ENCODE data around the gene TXNIP.

DNA sequence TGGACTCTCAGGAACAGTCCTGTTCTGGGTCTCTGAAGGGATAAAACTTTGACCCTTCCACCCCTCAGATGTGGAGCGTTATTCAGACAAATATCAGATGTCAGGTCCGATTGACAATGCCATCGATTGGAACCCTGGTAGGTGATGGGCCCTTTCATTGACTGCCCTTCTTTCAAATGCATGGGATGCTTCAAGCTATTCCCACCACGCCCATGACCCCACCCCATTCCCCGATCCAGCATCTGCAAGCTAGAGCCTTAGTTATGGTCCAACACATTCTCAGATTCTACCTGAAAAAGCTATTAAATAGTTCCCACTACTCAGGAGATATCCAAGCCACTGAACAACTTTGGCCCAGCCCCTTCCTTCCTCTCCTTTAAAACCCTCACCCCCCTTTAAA is 19.4 kb downstream of the TXNIP start:
- TF ChIP-seq, protein P1, sequence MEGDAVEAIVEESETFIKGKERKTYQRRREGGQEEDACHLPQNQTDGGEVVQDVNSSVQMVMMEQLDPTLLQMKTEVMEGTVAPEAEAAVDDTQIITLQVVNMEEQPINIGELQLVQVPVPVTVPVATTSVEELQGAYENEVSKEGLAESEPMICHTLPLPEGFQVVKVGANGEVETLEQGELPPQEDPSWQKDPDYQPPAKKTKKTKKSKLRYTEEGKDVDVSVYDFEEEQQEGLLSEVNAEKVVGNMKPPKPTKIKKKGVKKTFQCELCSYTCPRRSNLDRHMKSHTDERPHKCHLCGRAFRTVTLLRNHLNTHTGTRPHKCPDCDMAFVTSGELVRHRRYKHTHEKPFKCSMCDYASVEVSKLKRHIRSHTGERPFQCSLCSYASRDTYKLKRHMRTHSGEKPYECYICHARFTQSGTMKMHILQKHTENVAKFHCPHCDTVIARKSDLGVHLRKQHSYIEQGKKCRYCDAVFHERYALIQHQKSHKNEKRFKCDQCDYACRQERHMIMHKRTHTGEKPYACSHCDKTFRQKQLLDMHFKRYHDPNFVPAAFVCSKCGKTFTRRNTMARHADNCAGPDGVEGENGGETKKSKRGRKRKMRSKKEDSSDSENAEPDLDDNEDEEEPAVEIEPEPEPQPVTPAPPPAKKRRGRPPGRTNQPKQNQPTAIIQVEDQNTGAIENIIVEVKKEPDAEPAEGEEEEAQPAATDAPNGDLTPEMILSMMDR (IDR thresholded peaks at IDR 0.05) = no peak
- TF ChIP-seq ZFX (IDR thresholded peaks at IDR 0.05; ENCODE audit: borderline replicate concordance) = no peak

Measured in 22Rv1 (cell line).